Measurements from ENCODE around the gene SCAPER.

The SCAPER gene

GRCh38 chr15:76440441-76440840, 464.7 kb downstream of the SCAPER start:
- H3K36me3 ChIP-seq (ENCODE audit: control insufficient read depth in 2 of 2, insufficient read depth in 1 of 2, low read length in 2 of 2), result no peaks in the 10 kb centered on the region
- ChIA-PET POLR2A (no interaction called here), CTCF (no interaction called here)
- TF ChIP-seq ELK4 (IDR thresholded peaks at IDR 0.05; ENCODE audit: borderline replicate concordance, low read depth, low read length) (no peak), ZNF514 (tag by site-specific recombination; IDR thresholded peaks at IDR 0.05) (no peak), ZNF701 (tag by site-specific recombination; IDR thresholded peaks at IDR 0.05) (no peak), ZNF660 (tag by site-specific recombination; IDR thresholded peaks at IDR 0.05) (no peak), ZNF776 (tag by site-specific recombination; IDR thresholded peaks at IDR 0.05; ENCODE audit: borderline replicate concordance) (no peak), ZBTB10 (tag by site-specific recombination; IDR thresholded peaks at IDR 0.05) (no peak), ZNF24 (tag by site-specific recombination; IDR thresholded peaks at IDR 0.05) (no peak), SP3 (tag by site-specific recombination; IDR thresholded peaks at IDR 0.05) (no peak), ZNF138 (tag by site-specific recombination; IDR thresholded peaks at IDR 0.05; ENCODE audit: borderline replicate concordance) (no peak), ZNF354C (tag by site-specific recombination; IDR thresholded peaks at IDR 0.05; ENCODE audit: borderline replicate concordance, low read depth) (no peak), ZNF704 (tag by site-specific recombination; IDR thresholded peaks at IDR 0.05) (no peak), ZNF624 (tag by site-specific recombination; IDR thresholded peaks at IDR 0.05) (no peak)
- no peak overlapping the region for H3K4me3 ChIP-seq (ENCODE audit: low read depth, low read length)
- no peak overlapping the region for H3K27ac ChIP-seq (ENCODE audit: extremely low read depth, low read depth, low read length)
- H3K9me3 ChIP-seq (ENCODE audit: control insufficient read depth, insufficient read depth, low read depth, low read length), result no peaks in the 10 kb centered on the region
- no peaks in the 10 kb centered on the region for H3K4me1 ChIP-seq (ENCODE audit: control insufficient read depth, insufficient read depth, low read length)

- ChIA-PET POLR2A (no interaction called here), CTCF (no interaction called here)
- H3K36me3 ChIP-seq (ENCODE audit: control insufficient read depth in 2 of 2, insufficient read depth in 1 of 2, low read length in 2 of 2), result no peaks in the 10 kb centered on the region
- no peak overlapping the region for H3K27ac ChIP-seq (ENCODE audit: extremely low read depth, low read depth, low read length)
- H3K9me3 ChIP-seq (ENCODE audit: control insufficient read depth, insufficient read depth, low read depth, low read length), result no peaks in the 10 kb centered on the region
- no peaks in the 10 kb centered on the region for H3K4me1 ChIP-seq (ENCODE audit: control insufficient read depth, insufficient read depth, low read length)
- no peak overlapping the region for H3K4me3 ChIP-seq (ENCODE audit: low read depth, low read length)
- TF ChIP-seq ZNF10 (tag by site-specific recombination; IDR thresholded peaks at IDR 0.05), result no peak
- no peak for TF ChIP-seq ZBTB10 (tag by site-specific recombination; IDR thresholded peaks at IDR 0.05)
- TF ChIP-seq BCL11A (tag by site-specific recombination; IDR thresholded peaks at IDR 0.05; ENCODE audit: low read depth), result no peak
- no peak for TF ChIP-seq ZNF677 (tag by site-specific recombination; IDR thresholded peaks at IDR 0.05)
- TF ChIP-seq CTCF (tag by site-specific recombination; IDR thresholded peaks at IDR 0.05), result no peak
- TF ChIP-seq ZNF548 (tag by site-specific recombination; IDR thresholded peaks at IDR 0.05), result no peak
- TF ChIP-seq ZNF585B (tag by site-specific recombination; IDR thresholded peaks at IDR 0.05), result no peak
- TF ChIP-seq GLI2 (tag by site-specific recombination; IDR thresholded peaks at IDR 0.05; ENCODE audit: borderline replicate concordance, low read depth), result no peak
- no peak for TF ChIP-seq ZXDB (tag by site-specific recombination; IDR thresholded peaks at IDR 0.05)
- no peak for TF ChIP-seq ZNF549 (tag by site-specific recombination; IDR thresholded peaks at IDR 0.05)
- no peak for TF ChIP-seq YY2 (tag by site-specific recombination; IDR thresholded peaks at IDR 0.05)
- TF ChIP-seq ELK4 (IDR thresholded peaks at IDR 0.05; ENCODE audit: borderline replicate concordance, low read depth, low read length), result no peak
- no peak for TF ChIP-seq ZNF639 (tag by site-specific recombination; IDR thresholded peaks at IDR 0.05)
- TF ChIP-seq KLF10 (tag by site-specific recombination; IDR thresholded peaks at IDR 0.05), result no peak
Observed at GRCh38 chr15:76439542-76439941, 465.6 kb downstream of the SCAPER start.

Data from HEK293 (cell line).